Thoracic aorta (tissue), 2 donors: ENCODE results near the gene ABCC2. TPM values are rescaled to one million over a fixed set of nuclear protein-coding genes. Genes with fewer than 3 reads are reported as not detected.

Experiments used
- ATAC-seq: fragments of 150-250 bp; one replicate; pipeline ENCODE4 v1.8.0; 2017; ENCODE audit warnings: low read depth; ENCODE audit not compliant: insufficient number of reproducible peaks, low FRiP score
- DNase-seq: peaks from one replicate; pipeline ENCODE4 v3.0.0-alpha.2; 2020; ENCODE audit warnings: low spot score
- H3K27ac ChIP-seq, 2 donors: fragments of 200-600 bp; sonication (generic); 1 replicate in 1 of 2; 2 replicates in 1 of 2; pipeline ENCODE4 v1.5.1; 2016; ENCODE audit warnings: mild to moderate bottlenecking in 2 of 2, moderate library complexity in 2 of 2
- H3K27me3 ChIP-seq: fragments of 200-600 bp; sonication (generic); replicated peaks from 2 replicates; pipeline ENCODE4 v1.6.0; 2016; ENCODE audit warnings: mild to moderate bottlenecking; ENCODE audit not compliant: insufficient read depth
- H3K36me3 ChIP-seq: fragments of 200-600 bp; sonication (generic); one replicate; pipeline ENCODE4 v1.5.1; 2016
- H3K4me1 ChIP-seq, 2 donors: fragments of 200-600 bp; sonication (generic); 1 replicate in 1 of 2; 2 replicates in 1 of 2; pipeline versions ENCODE4 v1.5.1 to v1.6.0; 2016; ENCODE audit warnings: low read depth in 2 of 2, mild to moderate bottlenecking in 1 of 2; ENCODE audit not compliant: control insufficient read depth in 1 of 2
- H3K4me3 ChIP-seq: fragments of 200-600 bp; sonication (generic); 2 replicates; pipeline ENCODE4 v1.5.1; 2016; ENCODE audit warnings: mild to moderate bottlenecking
- H3K9me3 ChIP-seq: fragments of 200-600 bp; sonication (generic); 2 replicates; pipeline ENCODE4 v1.5.1; 2016
- total RNA-seq, 2 donors: library from RNA; depleted of rRNA; stranded (reverse); fragments of >200 nt; gene quantifications; one replicate each; pipeline versions ENCODE4 v1.1.0 to v1.2.3, GENCODE V29; 2016
- TF ChIP-seq, protein P1 (sequence below): fragments of 200-600 bp; sonication (generic); IDR thresholded peaks from one replicate; pipeline ENCODE4 v1.5.1; 2019; ENCODE audit warnings: antibody characterized with exemption

ABCC2 gene
- total RNA-seq, 2 donors from 2014 or later, result 0.71 to 1.2 TPM

DNA sequence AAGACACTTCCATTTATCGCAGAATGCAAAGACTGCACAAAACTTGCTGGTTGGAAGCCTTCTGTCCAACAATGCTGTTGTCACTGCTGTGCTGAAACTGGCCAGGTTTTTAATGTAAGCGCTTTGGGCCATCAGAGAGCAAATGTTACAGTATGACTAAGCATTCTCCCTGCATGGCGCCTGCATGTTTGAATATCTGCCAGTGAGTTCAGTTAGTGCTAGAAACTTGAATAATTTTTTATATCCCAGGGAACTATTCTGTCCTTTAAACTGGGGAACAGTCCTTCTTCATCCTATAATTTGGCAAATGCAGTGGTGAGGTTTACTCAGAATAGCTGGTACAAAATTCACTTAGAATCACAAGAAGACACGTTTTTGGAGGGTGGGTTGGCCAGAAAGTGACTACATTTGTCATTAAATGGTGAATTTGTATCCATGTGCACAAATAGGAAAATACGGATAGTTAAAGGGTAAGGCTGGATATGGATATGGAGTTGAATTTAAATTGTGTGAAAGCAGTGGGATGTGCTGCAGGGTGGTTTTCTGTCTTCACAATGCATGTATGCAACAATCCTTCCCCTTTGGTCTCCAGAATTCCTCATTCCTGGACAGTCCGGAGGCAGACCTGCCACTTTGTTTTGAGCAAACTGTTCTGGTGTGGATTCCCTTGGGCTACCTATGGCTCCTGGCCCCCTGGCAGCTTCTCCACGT is 1.7 kb downstream of the ABCC2 start:
- Histone ChIP-seq H3K27me3 (no peaks in the 10 kb centered on the region), H3K27ac (no peak overlapping the region), H3K9me3 (no peaks in the 10 kb centered on the region), H3K36me3 (no peaks in the 10 kb centered on the region), H3K4me1 (peaks cover 7 to 25% of the 10 kb centered on the region in 2 donors), H3K4me3 (no peak overlapping the region)
- no peak for ATAC-seq
- TF ChIP-seq, protein P1, sequence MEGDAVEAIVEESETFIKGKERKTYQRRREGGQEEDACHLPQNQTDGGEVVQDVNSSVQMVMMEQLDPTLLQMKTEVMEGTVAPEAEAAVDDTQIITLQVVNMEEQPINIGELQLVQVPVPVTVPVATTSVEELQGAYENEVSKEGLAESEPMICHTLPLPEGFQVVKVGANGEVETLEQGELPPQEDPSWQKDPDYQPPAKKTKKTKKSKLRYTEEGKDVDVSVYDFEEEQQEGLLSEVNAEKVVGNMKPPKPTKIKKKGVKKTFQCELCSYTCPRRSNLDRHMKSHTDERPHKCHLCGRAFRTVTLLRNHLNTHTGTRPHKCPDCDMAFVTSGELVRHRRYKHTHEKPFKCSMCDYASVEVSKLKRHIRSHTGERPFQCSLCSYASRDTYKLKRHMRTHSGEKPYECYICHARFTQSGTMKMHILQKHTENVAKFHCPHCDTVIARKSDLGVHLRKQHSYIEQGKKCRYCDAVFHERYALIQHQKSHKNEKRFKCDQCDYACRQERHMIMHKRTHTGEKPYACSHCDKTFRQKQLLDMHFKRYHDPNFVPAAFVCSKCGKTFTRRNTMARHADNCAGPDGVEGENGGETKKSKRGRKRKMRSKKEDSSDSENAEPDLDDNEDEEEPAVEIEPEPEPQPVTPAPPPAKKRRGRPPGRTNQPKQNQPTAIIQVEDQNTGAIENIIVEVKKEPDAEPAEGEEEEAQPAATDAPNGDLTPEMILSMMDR, result no peak
- DNase-seq, result no peak

DNA sequence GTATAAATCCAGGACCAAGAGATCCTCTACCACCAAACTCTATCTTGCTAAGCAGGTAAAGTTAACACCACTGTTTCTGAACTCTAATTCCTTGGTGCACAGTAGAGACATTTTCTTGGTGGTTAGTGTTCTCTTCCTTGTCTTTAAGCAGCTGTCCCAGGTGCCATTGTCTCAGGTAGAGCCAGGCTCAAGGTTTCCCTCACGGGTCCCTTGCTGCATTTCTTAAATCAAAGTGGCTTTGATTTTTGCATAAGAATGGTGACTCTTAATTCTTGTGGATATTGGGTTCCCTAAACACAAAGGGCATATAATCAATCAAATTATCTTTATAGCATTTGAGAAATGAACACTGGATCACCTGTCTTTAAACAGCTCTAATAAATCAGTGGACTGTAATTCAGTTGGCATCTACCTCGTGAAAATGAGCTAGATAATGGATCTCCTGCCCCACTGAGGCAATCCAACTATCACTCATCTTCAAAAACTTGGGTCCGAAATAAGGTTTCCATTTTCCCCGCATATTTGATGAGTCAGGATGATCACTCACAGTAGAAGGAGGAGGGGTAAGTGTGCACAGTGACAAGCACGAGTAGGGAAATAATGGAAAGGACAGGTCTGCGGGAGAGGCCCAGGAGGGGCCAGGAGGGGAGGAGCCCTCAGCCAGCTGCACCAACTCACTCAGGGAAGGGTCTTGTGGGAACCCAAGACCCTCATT is 2.4 kb downstream of the ABCC2 start:
- no peak for DNase-seq
- Histone ChIP-seq H3K27ac (no peak overlapping the region), H3K27me3 (no peaks in the 10 kb centered on the region), H3K4me1 (peaks cover 9 to 26% of the 10 kb centered on the region in 2 donors), H3K36me3 (no peaks in the 10 kb centered on the region), H3K4me3 (no peak overlapping the region), H3K9me3 (no peaks in the 10 kb centered on the region)
- TF ChIP-seq, protein P1, result no peak
- no peak for ATAC-seq

DNA sequence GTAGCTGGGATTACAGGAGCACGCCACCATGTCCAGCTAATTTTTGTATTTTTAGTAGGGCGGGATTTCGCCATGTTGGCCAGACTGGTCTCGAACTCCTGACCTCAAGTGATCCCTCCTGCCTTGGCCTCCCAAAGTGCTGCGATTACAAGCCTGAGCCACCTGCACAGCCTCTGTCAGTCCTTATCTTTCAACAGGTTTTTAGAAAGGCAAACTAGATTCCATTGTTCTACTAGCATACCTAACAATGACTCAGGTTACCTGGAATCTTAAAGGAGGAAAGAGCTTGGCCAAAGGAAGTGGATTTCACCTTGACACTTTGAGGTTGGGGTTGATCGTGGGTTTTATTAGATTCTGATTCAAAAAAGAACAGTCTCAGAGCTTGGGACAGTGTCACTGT is 3.2 kb downstream of the ABCC2 start:
- Histone ChIP-seq H3K4me3 (no peak overlapping the region), H3K27ac (no peak overlapping the region), H3K36me3 (no peaks in the 10 kb centered on the region), H3K9me3 (no peaks in the 10 kb centered on the region), H3K4me1 (peaks cover 9 to 26% of the 10 kb centered on the region in 2 donors), H3K27me3 (no peaks in the 10 kb centered on the region)
- ATAC-seq, result no peak
- TF ChIP-seq, protein P1, result no peak
- no peak for DNase-seq

DNA sequence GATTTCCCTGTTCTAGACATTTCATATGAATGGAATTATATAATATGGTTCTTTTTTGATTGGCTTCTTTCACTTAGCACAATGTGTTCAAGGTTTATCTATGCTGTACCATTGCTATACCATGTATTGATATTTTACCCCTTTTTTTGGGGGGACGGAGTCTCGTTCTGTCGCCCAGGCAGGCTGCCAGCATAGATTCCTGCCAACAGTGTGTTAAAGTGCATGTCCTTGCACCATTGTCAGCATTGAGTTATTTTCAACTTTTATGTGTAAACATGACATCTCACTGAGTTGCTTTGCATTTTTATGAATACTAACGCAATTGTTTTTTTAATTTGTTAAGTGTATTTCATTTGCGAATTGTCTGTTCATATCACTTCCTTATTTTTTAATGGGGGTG is 4.9 kb downstream of the ABCC2 start:
- Histone ChIP-seq H3K27ac (no peak overlapping the region), H3K4me3 (no peak overlapping the region), H3K4me1 (peaks cover 9 to 26% of the 10 kb centered on the region in 2 donors)

More for the DNA sequence above, 4.9 kb downstream of the ABCC2 start:
- TF ChIP-seq, protein P1, result no peak
- no peaks in the 10 kb centered on the region for H3K9me3 ChIP-seq
- H3K36me3 ChIP-seq, result no peaks in the 10 kb centered on the region
- DNase-seq, result no peak
- no peak for ATAC-seq
- no peaks in the 10 kb centered on the region for H3K27me3 ChIP-seq
